HG02571 (cell line): ENCODE results near the gene PLSCR1.
A peak's percentile ranks its signal among the peaks of the same experiment; 100 is the strongest.

Experiments
- ATAC-seq: cut with Tn5 transposase; IDR thresholded peaks from one replicate; pipeline ENCODE4 v1.9.1; 2021; ENCODE audit warnings: mild to moderate bottlenecking, moderate library complexity; ENCODE audit not compliant: unreplicated experiment

Gene PLSCR1, protein sequence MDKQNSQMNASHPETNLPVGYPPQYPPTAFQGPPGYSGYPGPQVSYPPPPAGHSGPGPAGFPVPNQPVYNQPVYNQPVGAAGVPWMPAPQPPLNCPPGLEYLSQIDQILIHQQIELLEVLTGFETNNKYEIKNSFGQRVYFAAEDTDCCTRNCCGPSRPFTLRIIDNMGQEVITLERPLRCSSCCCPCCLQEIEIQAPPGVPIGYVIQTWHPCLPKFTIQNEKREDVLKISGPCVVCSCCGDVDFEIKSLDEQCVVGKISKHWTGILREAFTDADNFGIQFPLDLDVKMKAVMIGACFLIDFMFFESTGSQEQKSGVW

DNA sequence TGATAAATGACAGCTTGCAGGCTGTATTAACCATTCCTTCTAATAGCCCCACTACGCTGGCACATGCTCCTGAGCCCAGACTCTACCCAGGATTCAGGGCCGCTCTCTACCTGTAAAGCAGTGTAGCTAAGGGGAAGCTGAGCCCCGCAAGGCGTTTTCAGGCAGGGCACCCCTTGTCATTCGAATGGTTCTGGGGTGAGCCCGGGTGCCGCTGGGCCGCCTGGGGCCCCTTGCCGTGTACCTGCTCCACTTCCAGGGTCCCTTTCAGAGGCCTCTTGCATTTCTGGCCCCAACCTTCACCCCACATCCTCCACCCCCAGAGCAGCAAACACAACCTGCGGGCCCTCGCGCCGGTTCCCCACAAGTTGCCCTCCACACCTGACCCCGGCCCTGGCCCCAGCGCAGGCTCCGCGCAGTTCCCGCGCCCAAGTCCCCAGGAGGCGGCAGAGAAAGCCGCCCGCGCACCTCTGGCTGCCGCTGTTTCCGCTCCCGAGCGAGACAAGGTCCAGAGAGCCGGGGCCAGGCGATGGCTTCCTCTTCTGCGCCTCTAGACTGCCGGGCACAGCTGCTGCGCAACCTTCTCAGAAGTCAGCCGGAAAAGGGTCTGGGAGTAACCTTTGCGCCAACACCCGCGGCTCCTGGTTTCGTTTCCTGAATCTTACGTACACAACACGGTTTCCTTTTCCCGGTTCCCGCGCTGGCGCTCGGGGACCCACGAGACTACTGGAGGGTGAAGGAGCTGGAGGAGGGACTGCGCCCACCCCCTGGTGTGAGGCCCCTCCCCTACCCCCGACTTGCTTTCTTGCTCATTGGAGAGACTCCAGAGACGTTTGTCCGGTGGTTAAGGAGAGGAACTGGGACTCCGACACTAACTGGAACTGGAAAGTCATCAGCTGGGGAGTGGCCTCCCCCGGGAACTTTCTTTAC is at the start of gene PLSCR1:
PLSCR1 (minus strand) TSS at position 606 of the 927 bp plus-strand sequence. CDS start 8,055 bp downstream, outside the sequence.
- ATAC-seq, result peak; percentile 85

GRCh38 chr3:146593776-146594175 is 49.4 kb upstream of the PLSCR1 start:
- no peak for ATAC-seq

DNA sequence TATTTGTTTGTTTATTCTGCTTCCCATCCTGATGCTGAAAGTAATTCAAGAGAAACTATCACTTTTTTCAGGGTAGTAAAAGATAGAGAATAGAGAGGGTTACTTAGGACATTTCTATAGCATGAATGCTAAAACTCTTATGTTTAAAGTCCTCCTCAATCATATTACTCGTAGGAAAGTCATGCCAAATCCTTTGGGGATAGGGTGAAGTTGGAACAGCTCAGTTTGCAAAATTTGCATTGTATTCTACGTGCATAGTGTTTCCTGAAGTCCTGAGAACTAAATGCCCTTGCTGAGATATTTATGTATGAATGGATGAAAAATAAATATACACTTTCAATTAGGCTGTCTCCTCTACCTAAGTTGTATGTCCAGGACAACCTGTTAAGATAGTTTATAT is 46.1 kb upstream of the PLSCR1 start:
- no peak for ATAC-seq

- ATAC-seq, result no peak
These were observed 45.6 kb upstream of the PLSCR1 start for GRCh38 chr3:146589899-146590508.

- ATAC-seq, result no peak
These were observed 40.7 kb upstream of the PLSCR1 start for GRCh38 chr3:146585156-146585555.

DNA sequence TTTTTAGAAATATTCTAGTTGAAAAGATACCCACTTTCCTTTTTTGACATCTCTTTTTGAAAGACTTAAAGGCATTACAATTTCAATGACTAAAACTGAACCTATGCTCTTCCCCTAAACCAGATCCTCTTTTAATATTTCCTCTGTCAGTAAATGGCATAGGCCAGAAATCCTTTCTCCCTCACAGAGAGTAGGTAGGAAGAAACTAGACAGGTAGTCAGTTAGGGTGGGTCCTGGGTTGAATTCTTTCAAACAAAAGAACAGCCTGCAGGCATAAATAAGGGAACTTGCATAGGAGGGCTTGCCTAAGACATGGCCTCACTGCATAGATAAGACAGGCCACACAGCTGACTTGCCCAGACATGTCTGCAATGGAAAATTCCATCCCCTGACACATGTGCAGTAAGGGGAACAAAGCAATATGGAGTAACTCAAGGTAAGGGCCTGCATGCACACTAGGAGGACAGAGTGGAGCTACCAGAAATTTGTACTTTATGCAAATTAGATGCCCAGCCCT is 37.6 kb upstream of the PLSCR1 start:
- no peak for ATAC-seq

- no peak for ATAC-seq
These were observed 36.7 kb upstream of the PLSCR1 start for GRCh38 chr3:146581080-146581601.

DNA sequence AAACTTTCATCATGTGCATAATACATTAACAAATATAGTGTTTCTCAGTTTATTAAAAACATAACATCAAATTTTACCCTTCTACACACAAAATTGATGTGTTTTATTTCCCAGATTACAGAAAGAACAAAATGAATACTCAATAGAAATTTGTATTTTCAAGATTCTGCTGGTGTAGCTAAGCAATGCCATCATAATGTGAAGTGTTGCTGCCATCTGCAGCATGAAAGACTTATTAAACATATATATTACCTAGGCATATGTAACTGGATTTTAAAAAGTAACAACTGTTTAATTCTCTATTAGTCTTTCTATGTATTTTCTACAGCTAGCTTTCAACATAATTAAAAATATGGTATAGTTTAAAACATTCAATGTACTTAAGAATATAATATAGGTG is 33.3 kb upstream of the PLSCR1 start:
- ATAC-seq, result peak; percentile 55

DNA sequence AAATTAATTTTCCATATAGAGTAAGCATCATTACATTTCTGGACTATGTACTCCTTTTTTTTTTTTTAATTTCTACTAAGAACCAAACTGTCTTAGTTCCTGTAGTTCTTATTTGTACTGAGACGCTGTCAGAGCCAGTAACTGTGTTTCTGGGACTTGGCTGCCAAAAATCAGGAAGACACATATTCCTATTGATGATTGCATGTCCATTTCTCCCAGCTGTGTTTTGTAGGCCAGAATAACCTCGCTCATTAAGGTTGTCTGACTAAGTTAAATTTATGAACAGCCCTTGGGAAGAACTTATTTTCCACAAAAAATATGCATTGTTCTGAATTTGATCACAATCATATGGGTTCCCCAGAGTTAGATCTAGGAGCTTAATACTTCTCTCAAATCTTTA is 31.2 kb upstream of the PLSCR1 start:
- no peak for ATAC-seq

DNA sequence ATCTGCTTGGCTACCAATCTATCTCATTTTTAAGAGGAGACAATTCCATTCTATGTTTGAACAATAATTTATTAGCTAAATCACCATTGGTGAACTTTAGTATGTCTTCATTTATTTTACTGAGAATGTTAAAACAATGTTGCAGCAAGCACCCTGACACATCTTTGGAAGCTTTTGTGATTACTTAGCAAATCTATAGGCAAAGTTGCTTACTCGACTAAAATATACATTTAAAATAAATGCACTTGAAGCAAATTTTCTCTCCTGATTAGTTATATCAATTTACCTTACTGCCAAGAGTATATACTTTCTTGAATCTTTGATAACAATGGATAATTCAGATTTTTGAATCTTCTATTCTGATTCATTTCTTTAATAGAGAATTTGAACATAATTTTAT is 29.8 kb upstream of the PLSCR1 start:
- no peak for ATAC-seq

DNA sequence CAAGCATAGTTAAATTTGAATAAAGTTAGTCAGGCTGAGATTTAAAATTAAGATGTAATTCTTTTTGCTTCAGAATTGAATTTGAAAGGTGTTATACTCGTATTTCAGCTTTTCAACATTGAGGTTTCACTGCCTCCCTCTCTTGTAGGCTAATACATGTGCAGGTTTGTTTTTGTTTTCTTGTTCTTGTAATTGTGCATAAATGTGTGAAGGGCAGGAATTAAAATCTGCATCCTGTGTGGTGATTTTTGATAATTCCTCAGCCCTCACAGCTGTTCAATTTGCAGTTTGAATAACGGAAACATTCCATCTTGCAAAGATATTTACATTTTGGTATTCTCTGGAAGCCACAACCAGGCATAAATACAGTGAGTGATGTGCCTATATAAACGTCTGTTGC is 24.9 kb upstream of the PLSCR1 start:
- ATAC-seq, result no peak

DNA sequence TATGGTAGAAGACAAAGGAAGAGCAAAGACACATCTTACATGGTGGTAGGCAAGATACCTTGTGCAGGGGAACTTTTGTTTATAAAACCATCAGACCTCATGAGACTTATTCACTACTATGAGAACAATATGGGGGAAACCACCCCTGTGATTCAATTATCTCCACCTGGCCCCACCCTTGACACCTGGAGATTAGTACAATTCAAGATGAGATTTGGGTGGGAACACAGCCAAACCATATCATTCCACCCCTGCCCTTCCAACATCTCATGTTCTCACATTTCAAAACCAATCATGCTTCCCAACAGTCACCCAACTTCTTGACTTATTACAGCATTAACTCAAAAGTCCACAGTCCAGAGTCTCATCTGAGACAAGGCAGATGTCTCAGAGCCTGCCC is 21.7 kb upstream of the PLSCR1 start:
- ATAC-seq, result no peak

GRCh38 chr3:146561879-146562278 is 17.5 kb upstream of the PLSCR1 start:
- ATAC-seq, result no peak

- ATAC-seq, result no peak
These were observed 17.1 kb upstream of the PLSCR1 start for GRCh38 chr3:146561463-146561862.

DNA sequence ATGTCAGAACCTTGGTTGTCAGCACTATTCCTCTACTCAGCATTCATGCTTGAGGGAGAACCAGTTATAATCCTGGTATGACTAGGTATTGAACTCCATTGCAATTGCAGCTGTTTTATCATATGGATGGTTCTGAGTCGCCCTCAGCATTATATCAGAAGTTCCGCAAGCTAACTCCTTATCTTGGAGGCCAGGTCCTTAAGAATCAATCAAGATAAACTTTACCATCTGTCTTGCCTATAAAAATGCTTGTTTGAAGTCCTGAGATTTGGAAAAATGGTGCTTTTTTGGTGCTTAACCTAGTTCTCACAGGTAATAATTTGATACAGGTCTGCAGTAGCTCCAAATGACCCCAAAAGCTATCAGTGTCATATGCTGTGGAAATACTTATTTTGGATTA is 16.3 kb upstream of the PLSCR1 start:
- no peak for ATAC-seq

- no peak for ATAC-seq
These were observed 15.0 kb upstream of the PLSCR1 start for GRCh38 chr3:146559388-146559787.

DNA sequence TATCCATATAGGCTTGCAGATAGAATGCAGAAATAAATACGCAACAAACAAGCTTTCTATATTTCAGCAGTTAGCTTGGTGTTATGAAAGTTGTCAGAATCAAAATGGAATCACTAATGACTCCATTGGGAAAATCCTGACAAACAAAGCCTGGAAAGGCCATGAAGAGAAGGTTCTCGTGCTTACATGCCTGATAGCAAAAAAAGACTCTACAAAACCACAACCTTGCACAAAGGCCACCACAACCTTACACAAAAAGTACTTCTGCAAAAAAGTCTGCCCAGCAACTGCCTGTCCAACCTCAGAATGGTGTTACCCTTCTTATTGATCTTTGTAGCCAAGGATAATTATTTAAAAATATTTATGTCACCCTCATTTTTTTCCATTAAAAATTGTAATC is 14.4 kb upstream of the PLSCR1 start:
- ATAC-seq, result no peak

DNA sequence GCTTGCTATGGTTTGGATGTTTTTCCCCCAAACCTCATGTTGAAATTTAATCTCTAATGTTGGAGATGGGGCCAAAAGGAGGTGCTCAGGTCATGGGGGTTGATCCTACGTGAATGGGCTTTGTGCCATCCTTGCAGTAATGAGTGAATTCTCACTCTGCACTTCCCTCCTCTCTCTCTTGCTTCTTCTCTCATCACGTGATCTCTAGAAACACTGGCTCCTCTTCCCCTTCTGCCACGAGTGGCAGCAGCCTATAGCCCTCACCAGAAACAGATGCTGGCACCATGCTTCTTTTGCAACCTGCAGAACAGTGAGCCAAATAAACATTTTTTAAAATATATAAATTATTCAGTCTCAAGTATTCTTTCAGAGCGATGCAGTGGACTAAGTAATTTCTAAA is 13.3 kb upstream of the PLSCR1 start:
- ATAC-seq, result no peak

GRCh38 chr3:146555311-146555710 is 10.9 kb upstream of the PLSCR1 start:
- ATAC-seq, result no peak

GRCh38 chr3:146554151-146554760 is 9.8 kb upstream of the PLSCR1 start:
- no peak for ATAC-seq
